ENCODE measurements around the gene DAAM2.

Gene DAAM2

DNA sequence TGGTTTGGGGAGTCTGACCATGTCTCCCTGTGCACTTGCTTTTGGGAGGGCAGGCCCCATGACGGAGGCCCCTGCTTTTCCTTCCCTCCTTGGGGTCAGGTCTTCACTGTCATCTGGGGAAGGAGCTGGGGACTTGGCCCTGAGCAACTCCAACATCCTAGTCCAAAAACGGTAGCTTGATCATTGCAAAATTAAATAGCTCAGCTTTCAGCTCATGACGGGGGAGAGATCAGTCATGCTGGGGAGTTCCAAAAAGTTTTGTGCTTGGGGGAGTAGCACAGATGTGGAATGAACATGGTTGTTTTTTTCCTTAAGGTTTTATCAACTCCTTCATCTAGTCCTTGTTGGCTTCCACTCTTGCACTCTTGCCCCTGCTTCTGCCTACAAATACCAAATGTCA lies 81.3 kb downstream of the DAAM2 start:
- Histone ChIP-seq H4K20me1 (ENCODE audit: insufficient read depth, low read length, poor library complexity, severe bottlenecking) (no peaks in the 10 kb centered on the region), H3K36me3 (ENCODE audit: insufficient read depth, low read length) (no peaks in the 10 kb centered on the region), H3F3A (ENCODE audit: low read depth) (no peaks in the 10 kb centered on the region), H3K4me2 (ENCODE audit: low read depth, low read length, poor library complexity, severe bottlenecking) (no peak overlapping the region), H3K4me1 (ENCODE audit: insufficient read depth, low read length, poor library complexity, severe bottlenecking) (no peaks in the 10 kb centered on the region), H3K4me3 (ENCODE audit: low read length, poor library complexity, severe bottlenecking) (no peak overlapping the region), H3K79me2 (ENCODE audit: insufficient read depth, low read length) (no peaks in the 10 kb centered on the region), H3K27me3 (ENCODE audit: insufficient read depth, low read length, poor library complexity, severe bottlenecking) (no peaks in the 10 kb centered on the region), H2AFZ (ENCODE audit: low read length) (no peak overlapping the region), H3K9ac (ENCODE audit: low read depth, low read length, poor library complexity, severe bottlenecking) (no peak overlapping the region), H3K9me3 (ENCODE audit: insufficient read depth, low read depth, low read length) (no peaks in the 10 kb centered on the region), H3K9me2 (replicated peaks; ENCODE audit: low read depth, low read length) (no peaks in the 10 kb centered on the region)
- TF ChIP-seq, protein P1, sequence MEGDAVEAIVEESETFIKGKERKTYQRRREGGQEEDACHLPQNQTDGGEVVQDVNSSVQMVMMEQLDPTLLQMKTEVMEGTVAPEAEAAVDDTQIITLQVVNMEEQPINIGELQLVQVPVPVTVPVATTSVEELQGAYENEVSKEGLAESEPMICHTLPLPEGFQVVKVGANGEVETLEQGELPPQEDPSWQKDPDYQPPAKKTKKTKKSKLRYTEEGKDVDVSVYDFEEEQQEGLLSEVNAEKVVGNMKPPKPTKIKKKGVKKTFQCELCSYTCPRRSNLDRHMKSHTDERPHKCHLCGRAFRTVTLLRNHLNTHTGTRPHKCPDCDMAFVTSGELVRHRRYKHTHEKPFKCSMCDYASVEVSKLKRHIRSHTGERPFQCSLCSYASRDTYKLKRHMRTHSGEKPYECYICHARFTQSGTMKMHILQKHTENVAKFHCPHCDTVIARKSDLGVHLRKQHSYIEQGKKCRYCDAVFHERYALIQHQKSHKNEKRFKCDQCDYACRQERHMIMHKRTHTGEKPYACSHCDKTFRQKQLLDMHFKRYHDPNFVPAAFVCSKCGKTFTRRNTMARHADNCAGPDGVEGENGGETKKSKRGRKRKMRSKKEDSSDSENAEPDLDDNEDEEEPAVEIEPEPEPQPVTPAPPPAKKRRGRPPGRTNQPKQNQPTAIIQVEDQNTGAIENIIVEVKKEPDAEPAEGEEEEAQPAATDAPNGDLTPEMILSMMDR (conservative IDR thresholded peaks at IDR 0.05; ENCODE audit: low read length) = no peak
- no peak for TF ChIP-seq EZH2phosphoT487 (IDR thresholded peaks at IDR 0.05; ENCODE audit: borderline replicate concordance)

DNA sequence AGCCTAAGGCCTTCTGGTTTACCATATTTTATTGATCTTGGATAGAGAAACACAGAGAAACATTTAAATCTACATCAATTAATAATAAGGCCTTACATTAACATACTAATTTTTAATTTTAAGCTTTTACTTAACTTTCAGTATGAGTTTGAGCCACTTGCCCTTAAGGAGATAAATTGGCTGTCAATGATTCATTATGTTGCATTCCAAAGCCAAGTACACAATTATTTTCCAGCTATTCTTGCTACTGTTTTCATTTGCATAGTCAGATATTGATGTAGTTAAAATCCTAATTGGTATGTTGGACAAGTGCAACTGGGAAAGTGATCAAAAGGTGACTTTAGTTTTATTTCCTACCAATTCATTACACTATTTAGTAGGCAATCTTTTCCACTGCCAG lies 83.9 kb downstream of the DAAM2 start:
- Histone ChIP-seq H3K36me3 (ENCODE audit: insufficient read depth, low read length) (no peaks in the 10 kb centered on the region), H3K9ac (ENCODE audit: low read depth, low read length, poor library complexity, severe bottlenecking) (no peak overlapping the region), H4K20me1 (ENCODE audit: insufficient read depth, low read length, poor library complexity, severe bottlenecking) (no peaks in the 10 kb centered on the region), H3K4me2 (ENCODE audit: low read depth, low read length, poor library complexity, severe bottlenecking) (no peak overlapping the region), H3K9me2 (replicated peaks; ENCODE audit: low read depth, low read length) (no peaks in the 10 kb centered on the region), H3K4me1 (ENCODE audit: insufficient read depth, low read length, poor library complexity, severe bottlenecking) (no peaks in the 10 kb centered on the region), H3F3A (ENCODE audit: low read depth) (no peaks in the 10 kb centered on the region), H2AFZ (ENCODE audit: low read length) (no peak overlapping the region), H3K27me3 (ENCODE audit: insufficient read depth, low read length, poor library complexity, severe bottlenecking) (no peaks in the 10 kb centered on the region), H3K4me3 (ENCODE audit: low read length, poor library complexity, severe bottlenecking) (no peak overlapping the region), H3K9me3 (ENCODE audit: insufficient read depth, low read depth, low read length) (no peaks in the 10 kb centered on the region), H3K79me2 (ENCODE audit: insufficient read depth, low read length) (no peaks in the 10 kb centered on the region)
- no peak for TF ChIP-seq EZH2phosphoT487 (IDR thresholded peaks at IDR 0.05; ENCODE audit: borderline replicate concordance)
- TF ChIP-seq, protein P1 (conservative IDR thresholded peaks at IDR 0.05; ENCODE audit: low read length) = no peak

DNA sequence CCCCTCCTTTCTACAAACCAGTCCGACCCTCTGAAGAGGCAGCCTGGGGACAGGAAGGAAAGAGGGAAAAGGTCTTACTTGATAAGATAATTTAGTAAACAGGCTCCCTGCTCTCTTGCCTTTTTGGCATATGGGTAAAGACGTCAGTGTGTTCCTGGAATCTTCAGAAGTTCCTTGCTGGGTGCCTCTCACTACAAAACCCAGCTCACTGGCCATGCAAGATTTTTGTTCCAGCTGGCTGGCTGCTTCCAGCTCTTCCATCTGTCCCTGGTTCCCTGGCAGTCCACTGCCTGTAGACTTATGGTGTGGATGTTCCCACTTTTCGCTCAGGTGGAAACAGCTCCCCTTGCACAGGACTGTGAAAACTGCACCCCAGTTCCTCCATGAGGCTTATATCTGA lies 84.7 kb downstream of the DAAM2 start:
- Histone ChIP-seq H3K27me3 (ENCODE audit: insufficient read depth, low read length, poor library complexity, severe bottlenecking) (no peaks in the 10 kb centered on the region), H3K4me1 (ENCODE audit: insufficient read depth, low read length, poor library complexity, severe bottlenecking) (no peaks in the 10 kb centered on the region), H3K4me3 (ENCODE audit: low read length, poor library complexity, severe bottlenecking) (no peak overlapping the region), H3K79me2 (ENCODE audit: insufficient read depth, low read length) (no peaks in the 10 kb centered on the region), H3K36me3 (ENCODE audit: insufficient read depth, low read length) (no peaks in the 10 kb centered on the region), H2AFZ (ENCODE audit: low read length) (no peak overlapping the region), H3F3A (ENCODE audit: low read depth) (no peaks in the 10 kb centered on the region), H4K20me1 (ENCODE audit: insufficient read depth, low read length, poor library complexity, severe bottlenecking) (no peaks in the 10 kb centered on the region), H3K9me3 (ENCODE audit: insufficient read depth, low read depth, low read length) (no peaks in the 10 kb centered on the region), H3K9ac (ENCODE audit: low read depth, low read length, poor library complexity, severe bottlenecking) (no peak overlapping the region), H3K4me2 (ENCODE audit: low read depth, low read length, poor library complexity, severe bottlenecking) (no peak overlapping the region), H3K9me2 (replicated peaks; ENCODE audit: low read depth, low read length) (no peaks in the 10 kb centered on the region)
- no peak for TF ChIP-seq EZH2phosphoT487 (IDR thresholded peaks at IDR 0.05; ENCODE audit: borderline replicate concordance)
- TF ChIP-seq, protein P1 (conservative IDR thresholded peaks at IDR 0.05; ENCODE audit: low read length) = no peak

All from Loucy (cell line).